T-helper 2 cell treated with Interferon-gamma antibody and Interleukin-4, amounts not matched to agents 5 μg/mL and 100 μg/mL, for 36 hours (primary cell): ENCODE results near the gene NEUROD2.

ENCODE experiments used
- DNase-seq: peaks from one replicate; pipeline ENCODE4 v3.0.0; 2021; ENCODE audit warnings: low spot score
- H3K27ac Mint-ChIP-seq: one replicate; pipeline ENCODE4 v1.8.0; 2021; ENCODE audit warnings: mild to moderate bottlenecking, mixed read lengths
- H3K27me3 Mint-ChIP-seq: one replicate; pipeline ENCODE4 v1.8.0; 2021; ENCODE audit warnings: low read depth, mixed read lengths
- H3K36me3 Mint-ChIP-seq: one replicate; pipeline ENCODE4 v1.8.0; 2021; ENCODE audit warnings: low read depth, mixed read lengths
- H3K4me1 Mint-ChIP-seq: one replicate; pipeline ENCODE4 v1.8.0; 2021; ENCODE audit warnings: low read depth, mixed read lengths
- H3K4me3 Mint-ChIP-seq: one replicate; pipeline ENCODE4 v1.8.0; 2022; ENCODE audit warnings: mild to moderate bottlenecking, moderate library complexity, mixed read lengths
- H3K9me3 Mint-ChIP-seq: one replicate; pipeline ENCODE4 v1.8.0; 2021; ENCODE audit warnings: mixed read lengths

The NEUROD2 gene

GRCh38 chr17:39607851-39608130 lies at the start of gene NEUROD2:
Gene NEUROD2, minus strand, starts transcription at chr17:39607920. Its CDS starts 1,321 bp downstream, at chr17:39606599.
- peaks cover 2% of the 10 kb centered on the region for H3K4me1 Mint-ChIP-seq
- no peak for DNase-seq
- H3K27me3 Mint-ChIP-seq = peaks cover 66% of the 10 kb centered on the region
- H3K27ac Mint-ChIP-seq = no peak within 1 kb of the TSS
- H3K36me3 Mint-ChIP-seq = no peaks in the 10 kb centered on the region
- H3K9me3 Mint-ChIP-seq = no peaks in the 10 kb centered on the region
- no peak within 1 kb of the TSS for H3K4me3 Mint-ChIP-seq

GRCh38 chr17:39655105-39655504 lies 47.4 kb upstream of the NEUROD2 start:
- Mint-ChIP-seq H3K36me3 (peaks cover 11% of the 10 kb centered on the region), H3K4me1 (peaks cover 8% of the 10 kb centered on the region), H3K9me3 (no peaks in the 10 kb centered on the region), H3K27ac (no peak overlapping the region), H3K27me3 (no peaks in the 10 kb centered on the region), H3K4me3 (no peak overlapping the region)
- no peak for DNase-seq

- Mint-ChIP-seq H3K36me3 (peaks cover 11% of the 10 kb centered on the region), H3K27me3 (no peaks in the 10 kb centered on the region), H3K27ac (peak overlapping the region; percentile 29), H3K4me3 (no peak overlapping the region), H3K9me3 (no peaks in the 10 kb centered on the region), H3K4me1 (peaks cover 8% of the 10 kb centered on the region)
- DNase-seq = peak; percentile 59
Measured at GRCh38 chr17:39653662-39654331, 46.1 kb upstream of the NEUROD2 start.

- no peak overlapping the region for H3K4me3 Mint-ChIP-seq
- H3K27me3 Mint-ChIP-seq = no peaks in the 10 kb centered on the region
- no peak for DNase-seq
- peaks cover 11% of the 10 kb centered on the region for H3K36me3 Mint-ChIP-seq
- peaks cover 8% of the 10 kb centered on the region for H3K4me1 Mint-ChIP-seq
- no peaks in the 10 kb centered on the region for H3K9me3 Mint-ChIP-seq
- no peak overlapping the region for H3K27ac Mint-ChIP-seq
Measured at GRCh38 chr17:39653316-39653661, 45.6 kb upstream of the NEUROD2 start.

GRCh38 chr17:39652587-39653315 lies 45.0 kb upstream of the NEUROD2 start:
- peaks cover 8% of the 10 kb centered on the region for H3K4me1 Mint-ChIP-seq
- H3K36me3 Mint-ChIP-seq = peaks cover 9% of the 10 kb centered on the region
- no peaks in the 10 kb centered on the region for H3K27me3 Mint-ChIP-seq
- no peak overlapping the region for H3K4me3 Mint-ChIP-seq
- H3K9me3 Mint-ChIP-seq = no peaks in the 10 kb centered on the region
- H3K27ac Mint-ChIP-seq = no peak overlapping the region
- DNase-seq = no peak

- Mint-ChIP-seq H3K27me3 (no peaks in the 10 kb centered on the region), H3K4me3 (no peak overlapping the region), H3K27ac (no peak overlapping the region)
Measured at GRCh38 chr17:39651923-39652586, 44.3 kb upstream of the NEUROD2 start.

GRCh38 chr17:39650121-39650579 lies 42.4 kb upstream of the NEUROD2 start:
- no peak overlapping the region for H3K4me3 Mint-ChIP-seq
- H3K4me1 Mint-ChIP-seq = peaks cover 9% of the 10 kb centered on the region
- H3K36me3 Mint-ChIP-seq = peaks cover 5% of the 10 kb centered on the region
- no peak for DNase-seq
- H3K9me3 Mint-ChIP-seq = no peaks in the 10 kb centered on the region
- peak overlapping the region; percentile 11 for H3K27ac Mint-ChIP-seq
- H3K27me3 Mint-ChIP-seq = no peaks in the 10 kb centered on the region

More at GRCh38 chr17:39651923-39652586, 44.3 kb upstream of the NEUROD2 start:
- Mint-ChIP-seq H3K9me3 (no peaks in the 10 kb centered on the region), H3K4me1 (peaks cover 8% of the 10 kb centered on the region), H3K36me3 (peaks cover 7% of the 10 kb centered on the region)
- DNase-seq = no peak

GRCh38 chr17:39648616-39649366 lies 41.1 kb upstream of the NEUROD2 start:
- peaks cover 9% of the 10 kb centered on the region for H3K4me1 Mint-ChIP-seq
- H3K4me3 Mint-ChIP-seq = no peak overlapping the region
- DNase-seq = no peak
- no peaks in the 10 kb centered on the region for H3K27me3 Mint-ChIP-seq
- no peaks in the 10 kb centered on the region for H3K9me3 Mint-ChIP-seq
- H3K27ac Mint-ChIP-seq = no peak overlapping the region
- peaks cover 3% of the 10 kb centered on the region for H3K36me3 Mint-ChIP-seq

GRCh38 chr17:39647256-39647655 lies 39.5 kb upstream of the NEUROD2 start:
- no peaks in the 10 kb centered on the region for H3K9me3 Mint-ChIP-seq
- H3K27me3 Mint-ChIP-seq = no peaks in the 10 kb centered on the region
- no peaks in the 10 kb centered on the region for H3K36me3 Mint-ChIP-seq
- no peak overlapping the region for H3K4me3 Mint-ChIP-seq
- H3K27ac Mint-ChIP-seq = no peak overlapping the region
- peaks cover 17% of the 10 kb centered on the region for H3K4me1 Mint-ChIP-seq
- no peak for DNase-seq

GRCh38 chr17:39643271-39643670 lies 35.6 kb upstream of the NEUROD2 start:
- DNase-seq = no peak
- no peaks in the 10 kb centered on the region for H3K27me3 Mint-ChIP-seq

GRCh38 chr17:39642291-39643074 lies 34.8 kb upstream of the NEUROD2 start:
- Mint-ChIP-seq H3K27me3 (no peaks in the 10 kb centered on the region), H3K4me3 (no peak overlapping the region), H3K4me1 (peaks cover 42% of the 10 kb centered on the region), H3K9me3 (no peaks in the 10 kb centered on the region), H3K27ac (no peak overlapping the region), H3K36me3 (peaks cover 5% of the 10 kb centered on the region)
- DNase-seq = no peak

More at GRCh38 chr17:39643271-39643670, 35.6 kb upstream of the NEUROD2 start:
- Mint-ChIP-seq H3K27ac (no peak overlapping the region), H3K4me3 (no peak overlapping the region), H3K36me3 (no peaks in the 10 kb centered on the region), H3K4me1 (peaks cover 34% of the 10 kb centered on the region), H3K9me3 (no peaks in the 10 kb centered on the region)

GRCh38 chr17:39641883-39642282 lies 34.2 kb upstream of the NEUROD2 start:
- Mint-ChIP-seq H3K27ac (no peak overlapping the region), H3K9me3 (no peaks in the 10 kb centered on the region), H3K4me1 (peaks cover 42% of the 10 kb centered on the region), H3K27me3 (no peaks in the 10 kb centered on the region), H3K36me3 (peaks cover 5% of the 10 kb centered on the region), H3K4me3 (no peak overlapping the region)
- DNase-seq = no peak

- Mint-ChIP-seq H3K9me3 (no peaks in the 10 kb centered on the region), H3K4me3 (no peak overlapping the region), H3K27me3 (no peaks in the 10 kb centered on the region), H3K4me1 (peaks cover 46% of the 10 kb centered on the region), H3K36me3 (peaks cover 5% of the 10 kb centered on the region), H3K27ac (no peak overlapping the region)
- no peak for DNase-seq
Measured at GRCh38 chr17:39641097-39641496, 33.4 kb upstream of the NEUROD2 start.
